ENCODE results near the gene TESK2. TPM values are rescaled to one million over a fixed set of nuclear protein-coding genes. Genes with fewer than 3 reads are reported as not detected.

TESK2 gene
- total and polyA plus RNA-seq, 2 of the 13 experiments (the other 11 are each of a cell fraction or from before 2014, with no cell fraction given) = 5.5 to 9.6 TPM

GRCh38 chr1:45490626-45491486, at the start of gene TESK2 (continued):
- TF ChIP-seq TARDBP (CRISPR knock-in tag; IDR thresholded peaks at IDR 0.05) = peak; percentile 70
- no peak for TF ChIP-seq TBL1XR1 (IDR thresholded peaks at IDR 0.05; ENCODE audit: borderline replicate concordance, low read length, partially characterized antibody)
- no peak for TF ChIP-seq ZNF33A (CRISPR knock-in tag; IDR thresholded peaks at IDR 0.05; ENCODE audit: borderline replicate concordance)
- TF ChIP-seq FOXM1 (CRISPR knock-in tag; IDR thresholded peaks at IDR 0.05) = no peak
- no peak for TF ChIP-seq ZNF296 (CRISPR knock-in tag; conservative IDR thresholded peaks at IDR 0.05)
- TF ChIP-seq ZBTB3 (CRISPR knock-in tag; IDR thresholded peaks at IDR 0.05; ENCODE audit: borderline replicate concordance, low read depth) = 0 out of 2 replicates have a peak, but pooled peaks have one; percentile 42
- no peak for TF ChIP-seq ZNF710 (CRISPR knock-in tag; IDR thresholded peaks at IDR 0.05; ENCODE audit: borderline replicate concordance)
- TF ChIP-seq ZNF574 (CRISPR knock-in tag; IDR thresholded peaks at IDR 0.05) = peak; percentile 34; the same call in 1 of the 2 replicates
- TF ChIP-seq NFYB (CRISPR knock-in tag; IDR thresholded peaks at IDR 0.05) = peak; percentile 98
- TF ChIP-seq STAT5B (CRISPR knock-in tag; IDR thresholded peaks at IDR 0.05) = no peak
- TF ChIP-seq RARA (CRISPR knock-in tag; IDR thresholded peaks at IDR 0.05) = peak; percentile 36; the same call in 1 of the 2 replicates
- no peak for TF ChIP-seq TIGD3 (CRISPR knock-in tag; IDR thresholded peaks at IDR 0.05; ENCODE audit: borderline replicate concordance)
- peak; percentile 84 for TF ChIP-seq POLR2AphosphoS5 (IDR thresholded peaks at IDR 0.05; ENCODE audit: low read depth, low read length)
- 0 out of 2 replicates have a peak, but pooled peaks have one; percentile 32 for TF ChIP-seq ZIK1 (CRISPR knock-in tag; IDR thresholded peaks at IDR 0.05; ENCODE audit: borderline replicate concordance, low read depth)
- TF ChIP-seq CREB3 (CRISPR knock-in tag; IDR thresholded peaks at IDR 0.05) = no peak
- TF ChIP-seq REST (IDR thresholded peaks at IDR 0.05; ENCODE audit: borderline replicate concordance in 1 of 2, low read depth in 1 of 2, low read length in 2 of 2) = peak in 1 of 2 experiments; percentile 65; a peak in 1 of 4 replicates
